EH (cell line): ENCODE data around the gene ALDH18A1.

Experiments used
- DNase-seq: peaks from one replicate; pipeline ENCODE4 v3.0.0-alpha.2; 2015; ENCODE audit warnings: low read depth

Gene ALDH18A1

GRCh38 chr10:95579292-95579691 lies 77.2 kb downstream of the ALDH18A1 start:
- DNase-seq = no peak

DNA sequence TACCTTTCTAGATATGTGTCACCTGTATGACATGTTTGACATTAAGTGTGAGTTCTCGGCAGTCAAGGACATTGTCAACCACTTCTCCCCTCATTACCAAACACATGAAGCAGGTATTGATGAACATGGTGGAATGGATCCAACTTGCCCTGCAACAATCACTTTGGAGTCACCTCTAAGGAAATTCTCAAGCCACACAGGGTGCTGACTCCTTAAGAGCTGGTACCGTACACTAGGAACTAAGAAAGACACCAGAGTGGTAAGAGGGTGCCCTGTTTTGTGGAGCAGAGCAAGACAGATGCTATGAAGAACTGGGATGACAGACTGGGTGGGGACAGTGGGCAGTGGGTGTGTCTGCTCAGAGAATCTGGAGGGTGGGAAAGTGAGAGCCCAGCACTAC lies 77.9 kb downstream of the ALDH18A1 start:
- no peak for DNase-seq

DNA sequence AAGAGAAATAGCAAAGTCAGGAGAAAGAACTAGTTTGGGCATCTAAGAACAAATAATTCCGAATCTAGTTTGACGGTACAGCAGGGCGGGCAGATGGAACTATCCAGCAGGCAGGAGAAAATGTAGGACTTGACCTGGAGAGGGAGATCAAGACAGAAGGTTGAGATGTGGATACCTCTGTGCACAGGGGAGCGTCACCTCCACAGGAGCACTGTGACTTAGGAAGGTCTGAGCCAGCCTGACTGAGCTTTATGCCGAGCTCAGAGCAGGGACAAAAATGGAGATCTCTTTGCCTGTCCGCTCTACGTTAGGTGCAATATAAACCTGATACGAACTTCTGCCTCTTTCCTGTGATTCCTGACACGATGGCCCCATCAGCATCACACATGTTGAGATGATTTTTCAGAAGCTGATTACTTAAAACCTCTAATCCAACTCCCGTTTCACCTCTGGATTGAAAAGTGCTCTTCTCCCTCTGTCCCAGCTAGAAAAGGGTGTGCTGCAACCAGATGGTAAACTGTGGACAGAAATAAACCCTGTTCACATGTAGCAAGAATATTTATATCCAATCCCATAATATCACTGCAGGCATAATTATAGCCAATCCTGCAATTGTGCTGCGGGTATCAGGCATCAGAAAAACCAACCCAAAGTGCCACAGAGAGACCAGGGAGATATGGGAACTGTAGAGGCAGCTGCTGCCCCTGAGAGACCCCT lies 81.7 kb downstream of the ALDH18A1 start:
- DNase-seq = no peak

- no peak for DNase-seq
These were observed 82.4 kb downstream of the ALDH18A1 start for GRCh38 chr10:95573964-95574604.

GRCh38 chr10:95573527-95573926 lies 83.0 kb downstream of the ALDH18A1 start:
- no peak for DNase-seq

- no peak for DNase-seq
These were observed 84.2 kb downstream of the ALDH18A1 start for GRCh38 chr10:95572131-95572820.

DNA sequence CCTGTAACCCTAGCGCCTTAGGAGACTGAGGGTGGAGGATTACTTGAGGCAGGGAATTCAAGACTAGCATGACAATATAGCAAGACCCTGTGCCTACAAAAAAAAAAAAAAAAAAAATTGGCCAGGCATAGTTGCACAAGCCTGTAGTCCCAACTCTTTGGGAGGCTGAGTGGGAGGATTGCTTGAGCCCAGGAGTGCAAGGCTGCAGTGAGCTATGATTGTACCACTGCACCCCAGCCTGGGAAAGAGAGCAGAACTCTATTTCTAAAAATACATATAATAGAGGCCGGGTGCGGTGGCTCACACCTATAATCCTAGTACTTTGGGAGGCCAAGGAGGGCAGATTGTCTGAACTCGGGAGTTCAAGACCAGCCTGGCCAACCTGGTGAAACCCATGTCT lies 85.1 kb downstream of the ALDH18A1 start:
- DNase-seq = no peak

GRCh38 chr10:95569368-95569767 lies 87.1 kb downstream of the ALDH18A1 start:
- no peak for DNase-seq

DNA sequence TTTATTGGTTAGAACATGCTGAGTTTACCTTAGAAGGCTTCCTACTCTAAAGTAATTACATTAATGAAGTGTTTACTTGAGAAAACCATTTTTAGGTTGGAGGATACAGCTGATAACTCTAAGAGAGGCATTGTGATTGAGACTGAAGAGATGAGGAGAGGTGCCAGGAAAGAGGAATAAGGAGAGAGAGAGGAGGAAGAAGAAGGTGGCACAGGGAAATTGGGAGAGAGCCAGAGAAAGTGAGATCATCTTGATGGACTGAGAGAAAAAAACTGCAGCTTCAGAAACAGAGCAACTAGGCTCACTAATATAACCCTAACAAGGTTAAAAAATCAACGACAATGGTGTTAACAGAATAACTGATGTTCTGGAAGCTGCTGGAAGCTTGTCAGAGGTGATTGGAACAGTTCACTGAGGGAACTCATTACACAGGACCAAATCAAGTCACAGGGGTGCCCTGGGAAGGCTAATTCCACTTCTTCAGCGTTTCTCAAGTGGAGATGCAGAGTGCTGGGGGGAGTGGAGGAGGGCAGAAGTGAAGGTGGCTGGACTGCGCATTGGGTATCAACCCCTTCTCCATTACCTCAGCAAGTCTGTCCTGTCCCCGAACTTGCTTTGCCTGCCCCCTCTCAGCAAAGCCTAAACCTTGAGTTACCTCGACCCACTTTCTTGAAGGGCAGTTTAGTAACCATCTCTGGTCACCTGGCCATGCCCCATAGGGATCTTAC lies 88.4 kb downstream of the ALDH18A1 start:
- no peak for DNase-seq

DNA sequence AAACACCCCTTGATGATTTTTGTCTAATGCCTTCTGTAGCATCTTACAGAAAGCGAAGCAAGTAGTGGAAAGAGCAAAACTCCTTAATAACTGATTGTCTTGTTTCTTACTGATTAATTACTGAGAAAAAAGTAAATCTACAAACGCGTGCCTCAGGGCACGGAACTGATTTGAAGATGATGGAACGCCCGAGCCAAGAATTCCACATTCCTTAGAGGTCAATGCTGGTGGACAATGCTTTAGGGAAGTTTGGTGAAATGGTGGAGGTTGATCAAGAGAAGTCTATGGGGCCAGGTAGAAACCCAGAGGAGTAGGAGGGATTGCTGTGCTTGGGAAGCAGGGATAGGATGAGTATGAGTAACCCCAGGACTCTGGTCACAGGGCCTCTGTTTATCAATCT lies 90.4 kb downstream of the ALDH18A1 start:
- DNase-seq = no peak

DNA sequence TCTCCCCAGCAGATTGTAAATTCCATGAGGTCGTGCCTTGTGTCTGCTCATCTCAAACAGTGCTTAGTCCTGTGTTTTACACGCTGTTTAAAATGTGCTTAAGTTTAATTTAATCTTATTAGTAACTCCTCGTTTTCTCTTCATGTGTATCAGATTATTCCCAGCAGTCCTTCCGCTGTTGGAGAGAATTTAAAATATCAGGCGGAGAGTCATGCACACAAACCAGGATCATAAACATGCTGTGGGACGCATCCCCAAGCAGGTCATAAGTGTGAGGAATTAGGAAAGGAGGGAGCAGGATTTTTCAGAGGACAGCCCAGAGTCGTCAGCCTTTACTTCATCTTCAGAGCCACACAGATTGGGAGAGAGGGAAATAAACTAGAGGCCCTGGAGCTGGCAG lies 91.2 kb downstream of the ALDH18A1 start:
- peak; percentile 13 for DNase-seq

DNA sequence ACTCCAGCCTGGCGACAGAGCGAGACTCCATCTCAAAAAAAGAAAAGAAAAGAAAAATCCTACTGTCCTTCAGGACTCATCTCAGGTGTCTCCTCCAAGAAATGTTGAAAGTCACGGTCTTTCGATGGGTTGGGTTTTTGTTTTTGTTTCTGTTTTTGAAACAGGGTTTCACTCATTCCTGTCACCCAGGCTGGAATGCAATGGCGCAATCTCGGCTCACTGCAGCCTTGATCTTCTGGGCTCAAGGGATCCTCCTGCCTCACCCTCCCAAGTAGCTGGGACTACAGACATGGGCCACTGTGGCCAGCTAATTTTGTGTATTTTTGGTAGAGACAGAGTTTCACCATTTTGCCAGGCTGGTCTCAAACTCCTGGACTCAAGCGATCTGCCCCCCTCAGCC lies 92.2 kb downstream of the ALDH18A1 start:
- no peak for DNase-seq

- DNase-seq = no peak
These were observed 94.1 kb downstream of the ALDH18A1 start for GRCh38 chr10:95562341-95562965.

- DNase-seq = no peak
These were observed 94.7 kb downstream of the ALDH18A1 start for GRCh38 chr10:95561864-95562177.

DNA sequence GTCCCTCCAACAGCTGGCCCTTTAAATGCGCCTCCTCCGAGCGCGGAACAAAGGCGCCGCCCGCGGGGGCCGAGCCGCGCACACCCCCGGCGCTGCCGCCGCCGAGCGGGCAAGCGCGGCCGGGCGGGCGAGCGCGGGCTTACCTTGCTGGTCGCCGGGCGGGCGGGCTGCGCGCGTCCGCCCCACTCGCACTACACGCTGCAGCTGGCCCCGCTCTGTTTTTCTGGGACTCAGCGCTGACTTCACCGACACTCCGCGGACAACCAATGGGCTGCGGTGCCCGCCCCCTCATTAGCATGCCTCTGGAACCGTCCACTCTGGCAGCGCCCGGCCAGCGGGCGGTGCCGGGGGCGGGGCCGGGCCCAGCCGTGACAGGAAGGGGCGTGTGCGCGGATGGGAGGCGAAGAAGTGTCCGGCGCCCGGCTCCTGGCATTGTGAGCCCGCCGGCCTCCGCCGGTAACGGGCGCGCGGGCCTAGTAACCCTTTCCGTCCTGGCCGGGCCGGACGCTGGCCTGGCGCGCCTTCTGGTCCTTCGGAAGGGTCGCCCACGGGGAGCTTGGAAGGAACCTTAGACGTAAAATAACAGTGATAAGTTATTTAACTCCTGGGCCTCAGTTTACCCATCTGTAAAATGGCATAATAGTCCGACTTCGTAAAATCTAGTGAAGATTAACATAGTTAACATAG lies 95.2 kb downstream of the ALDH18A1 start, which contains the start of gene SORBS1:
Gene SORBS1, minus strand, starts transcription at position 195 of the 687 bp plus-strand sequence. CDS start 120,236 bp downstream, outside the sequence.
- peak; percentile 97 for DNase-seq

DNA sequence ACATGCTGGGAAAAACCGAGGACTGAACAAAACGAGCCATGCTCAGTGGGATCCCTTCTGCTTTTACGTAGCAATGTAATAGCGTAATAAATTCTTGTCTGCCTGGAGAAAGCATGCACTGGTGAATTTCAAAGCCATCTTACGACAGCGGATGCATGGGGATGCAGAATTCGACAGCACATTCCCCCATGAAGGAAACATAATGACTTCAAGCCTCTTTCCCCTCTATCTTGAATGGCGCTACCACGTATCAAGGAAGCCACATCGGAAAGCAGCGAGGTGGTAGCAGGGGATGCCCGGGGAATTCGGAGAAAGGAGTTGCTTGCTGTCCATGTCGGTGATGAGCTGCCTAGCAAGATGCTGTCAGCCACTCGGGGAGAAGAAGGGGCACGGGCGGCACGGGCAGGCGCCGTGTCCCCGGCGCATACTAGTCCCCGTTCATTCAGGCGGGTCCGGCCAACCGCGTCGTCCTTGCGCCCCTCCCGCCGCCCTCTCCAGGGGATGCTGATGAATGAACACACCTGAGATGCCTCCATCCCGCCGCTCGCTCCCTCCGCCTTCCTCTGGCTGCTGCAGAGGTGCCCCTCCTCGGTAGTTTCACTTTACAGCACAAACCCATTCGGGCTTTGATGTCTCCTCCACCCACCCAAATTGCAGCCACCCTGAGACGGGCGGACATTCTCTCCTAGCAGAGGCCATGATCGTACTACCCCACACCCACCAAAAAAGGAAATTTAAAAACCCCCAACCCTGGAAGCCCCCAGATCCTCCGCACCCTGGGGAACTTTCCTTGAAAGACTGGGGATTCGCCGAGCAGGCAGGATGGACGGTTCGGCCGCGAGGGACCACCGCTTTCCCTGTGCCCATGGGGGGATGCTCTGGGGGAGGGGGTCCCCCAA lies 96.0 kb downstream of the ALDH18A1 start:
- peak; percentile 55 for DNase-seq

DNA sequence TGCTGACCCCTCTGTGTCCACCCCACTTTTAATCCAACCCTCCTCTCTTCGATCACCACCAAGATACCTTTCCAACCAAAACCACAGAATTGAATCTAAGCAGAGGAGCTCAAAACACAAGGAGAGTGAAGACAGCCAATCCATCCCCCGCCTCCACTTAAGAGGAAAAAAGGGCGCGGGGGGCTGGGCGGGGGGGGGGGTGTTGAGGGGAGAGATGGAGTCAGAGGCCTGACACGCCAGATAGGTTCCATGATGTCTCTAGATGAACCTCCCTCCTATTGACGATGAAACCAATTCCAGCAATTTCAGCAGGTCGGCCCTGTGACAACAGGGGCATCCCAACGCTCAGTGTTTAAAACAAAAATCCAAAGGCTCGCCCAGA lies 96.6 kb downstream of the ALDH18A1 start:
- no peak for DNase-seq

DNA sequence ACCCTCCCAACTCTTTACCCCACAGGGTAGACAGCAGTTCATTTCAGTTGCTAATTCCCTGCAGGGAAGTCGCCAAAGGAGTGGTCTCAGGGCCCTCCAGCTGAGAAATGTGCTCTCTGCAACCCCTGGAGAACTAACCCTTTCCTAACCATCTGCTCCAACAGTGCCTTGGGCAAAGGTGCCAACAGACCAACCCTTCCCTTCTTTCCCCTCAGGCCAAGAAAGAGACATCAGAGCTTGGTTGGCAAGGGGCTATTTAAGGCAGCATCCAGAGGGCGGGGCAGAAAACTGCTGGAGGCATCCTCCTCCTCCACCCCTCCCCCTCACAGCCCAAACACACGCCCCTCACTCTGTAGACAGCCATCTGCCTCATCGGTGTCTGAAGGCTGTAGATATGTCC lies 97.0 kb downstream of the ALDH18A1 start:
- DNase-seq = no peak

DNA sequence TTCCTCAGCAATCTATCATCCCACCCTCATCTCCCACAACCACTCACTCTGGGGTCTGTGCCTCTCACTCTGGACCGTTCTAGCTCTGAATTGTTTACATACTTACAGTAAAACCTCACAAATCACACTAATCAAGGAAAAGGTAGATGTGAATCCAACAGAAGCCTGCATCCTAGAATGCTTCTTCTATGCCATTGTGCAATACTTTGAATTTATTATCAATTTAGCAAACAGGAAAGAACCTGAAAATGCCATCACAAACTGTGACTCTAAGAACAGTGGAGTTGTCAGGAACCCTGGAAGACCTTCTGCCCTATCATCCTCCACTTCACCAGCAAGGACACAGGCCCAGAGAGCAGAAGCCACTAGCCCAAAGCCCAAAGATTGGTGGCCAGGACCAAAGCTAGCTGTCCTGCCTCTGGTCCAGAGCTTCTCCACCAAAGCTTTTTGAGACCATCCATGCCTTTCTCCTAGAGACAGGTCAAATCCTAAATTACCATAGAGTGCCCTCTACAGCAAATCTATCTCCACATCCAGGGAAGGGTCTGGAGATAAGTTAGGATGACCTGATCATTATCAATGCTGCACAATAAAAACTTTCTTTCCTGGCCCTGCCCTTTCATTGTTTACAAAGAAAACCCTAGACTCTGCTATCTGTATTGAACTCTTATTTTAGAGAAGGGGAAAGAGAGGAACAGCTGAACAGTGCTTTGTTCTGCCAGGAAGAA lies 97.8 kb downstream of the ALDH18A1 start:
- DNase-seq = no peak
